Measurements from ENCODE around the gene CCDC87.

The CCDC87 gene

GRCh38 chr11:66628061-66628603 lies 35.3 kb upstream of the CCDC87 start:
- no peak overlapping the region for H3K4me2 ChIP-seq (ENCODE audit: insufficient read depth, low read length)
- peaks cover 43% of the 10 kb centered on the region for H3K4me1 ChIP-seq (ENCODE audit: insufficient read depth, low read length)
- peaks cover 100% of the 10 kb centered on the region for H3K79me2 ChIP-seq (ENCODE audit: insufficient read depth, low read length)
- H3K27ac ChIP-seq (ENCODE audit: low read length), result no peak overlapping the region
- peaks cover 97% of the 10 kb centered on the region for H3K36me3 ChIP-seq (ENCODE audit: insufficient read depth, low read length)
- ATAC-seq (ENCODE audit: insufficient read depth, low read depth) (no peak), DNase-seq (no peak)
- H3K9ac ChIP-seq (ENCODE audit: low read depth, low read length), result no peak overlapping the region
- H4K20me1 ChIP-seq (ENCODE audit: insufficient read depth, low read length), result peaks cover 94% of the 10 kb centered on the region
- no peak overlapping the region for H3K4me3 ChIP-seq (ENCODE audit: low read depth in 1 of 2, low read length in 2 of 2)
- TF ChIP-seq CTCF (IDR thresholded peaks at IDR 0.05; ENCODE audit: borderline replicate concordance, extremely low read depth, low read length, poor library complexity, severe bottlenecking) (no peak), EZH2 (IDR thresholded peaks at IDR 0.05; ENCODE audit: borderline replicate concordance, low read depth, low read length, severe bottlenecking) (no peak)
- H3K27me3 ChIP-seq (ENCODE audit: insufficient read depth, low read length, poor library complexity), result no peaks in the 10 kb centered on the region
- H3K9me3 ChIP-seq (ENCODE audit: insufficient read depth, low read length, severe bottlenecking), result no peaks in the 10 kb centered on the region
- H2AFZ ChIP-seq (ENCODE audit: low read depth, low read length), result no peak overlapping the region

GRCh38 chr11:66626926-66627325 lies 34.1 kb upstream of the CCDC87 start:
- no peak overlapping the region for H3K27ac ChIP-seq (ENCODE audit: low read length)
- no peak for DNase-seq
- H3K4me3 ChIP-seq (ENCODE audit: low read depth in 1 of 2, low read length in 2 of 2), result no peak overlapping the region
- no peak overlapping the region for H2AFZ ChIP-seq (ENCODE audit: low read depth, low read length)
- no peak for ATAC-seq (ENCODE audit: insufficient read depth, low read depth)
- no peak overlapping the region for H3K9ac ChIP-seq (ENCODE audit: low read depth, low read length)
- no peak for TF ChIP-seq CTCF (IDR thresholded peaks at IDR 0.05; ENCODE audit: borderline replicate concordance, extremely low read depth, low read length, poor library complexity, severe bottlenecking)
- TF ChIP-seq EZH2 (IDR thresholded peaks at IDR 0.05; ENCODE audit: borderline replicate concordance, low read depth, low read length, severe bottlenecking), result no peak
- H3K4me2 ChIP-seq (ENCODE audit: insufficient read depth, low read length), result no peak overlapping the region
- H3K9me3 ChIP-seq (ENCODE audit: insufficient read depth, low read length, severe bottlenecking), result no peaks in the 10 kb centered on the region
- peaks cover 51% of the 10 kb centered on the region for H3K4me1 ChIP-seq (ENCODE audit: insufficient read depth, low read length)
- H3K79me2 ChIP-seq (ENCODE audit: insufficient read depth, low read length), result peaks cover 100% of the 10 kb centered on the region
- peaks cover 95% of the 10 kb centered on the region for H4K20me1 ChIP-seq (ENCODE audit: insufficient read depth, low read length)
- peaks cover 97% of the 10 kb centered on the region for H3K36me3 ChIP-seq (ENCODE audit: insufficient read depth, low read length)
- H3K27me3 ChIP-seq (ENCODE audit: insufficient read depth, low read length, poor library complexity), result no peaks in the 10 kb centered on the region

GRCh38 chr11:66626382-66626781 lies 33.5 kb upstream of the CCDC87 start:
- H4K20me1 ChIP-seq (ENCODE audit: insufficient read depth, low read length), result peaks cover 96% of the 10 kb centered on the region
- no peak overlapping the region for H2AFZ ChIP-seq (ENCODE audit: low read depth, low read length)
- H3K36me3 ChIP-seq (ENCODE audit: insufficient read depth, low read length), result peaks cover 97% of the 10 kb centered on the region
- peaks cover 54% of the 10 kb centered on the region for H3K4me1 ChIP-seq (ENCODE audit: insufficient read depth, low read length)
- H3K27ac ChIP-seq (ENCODE audit: low read length), result no peak overlapping the region
- H3K9ac ChIP-seq (ENCODE audit: low read depth, low read length), result no peak overlapping the region
- no peak overlapping the region for H3K4me2 ChIP-seq (ENCODE audit: insufficient read depth, low read length)
- no peaks in the 10 kb centered on the region for H3K9me3 ChIP-seq (ENCODE audit: insufficient read depth, low read length, severe bottlenecking)
- H3K79me2 ChIP-seq (ENCODE audit: insufficient read depth, low read length), result peaks cover 100% of the 10 kb centered on the region
- no peak overlapping the region for H3K4me3 ChIP-seq (ENCODE audit: low read depth in 1 of 2, low read length in 2 of 2)
- no peaks in the 10 kb centered on the region for H3K27me3 ChIP-seq (ENCODE audit: insufficient read depth, low read length, poor library complexity)
- no peak for ATAC-seq (ENCODE audit: insufficient read depth, low read depth)
- no peak for TF ChIP-seq EZH2 (IDR thresholded peaks at IDR 0.05; ENCODE audit: borderline replicate concordance, low read depth, low read length, severe bottlenecking)
- TF ChIP-seq CTCF (IDR thresholded peaks at IDR 0.05; ENCODE audit: borderline replicate concordance, extremely low read depth, low read length, poor library complexity, severe bottlenecking), result no peak
- DNase-seq, result no peak

Measured in DND-41 (cell line).